Ramos (cell line): ENCODE measurements around the gene HOXA13.

Experiments
- in situ Hi-C: fragments of 300-500 bp; cut with MboI; formaldehyde crosslinking; loops from one replicate; pipeline ENCODE4 v1.14.3; 2022; ENCODE audit warnings: low sequenced_read_pairs; ENCODE audit not compliant: unreplicated experiment

Gene HOXA13

DNA sequence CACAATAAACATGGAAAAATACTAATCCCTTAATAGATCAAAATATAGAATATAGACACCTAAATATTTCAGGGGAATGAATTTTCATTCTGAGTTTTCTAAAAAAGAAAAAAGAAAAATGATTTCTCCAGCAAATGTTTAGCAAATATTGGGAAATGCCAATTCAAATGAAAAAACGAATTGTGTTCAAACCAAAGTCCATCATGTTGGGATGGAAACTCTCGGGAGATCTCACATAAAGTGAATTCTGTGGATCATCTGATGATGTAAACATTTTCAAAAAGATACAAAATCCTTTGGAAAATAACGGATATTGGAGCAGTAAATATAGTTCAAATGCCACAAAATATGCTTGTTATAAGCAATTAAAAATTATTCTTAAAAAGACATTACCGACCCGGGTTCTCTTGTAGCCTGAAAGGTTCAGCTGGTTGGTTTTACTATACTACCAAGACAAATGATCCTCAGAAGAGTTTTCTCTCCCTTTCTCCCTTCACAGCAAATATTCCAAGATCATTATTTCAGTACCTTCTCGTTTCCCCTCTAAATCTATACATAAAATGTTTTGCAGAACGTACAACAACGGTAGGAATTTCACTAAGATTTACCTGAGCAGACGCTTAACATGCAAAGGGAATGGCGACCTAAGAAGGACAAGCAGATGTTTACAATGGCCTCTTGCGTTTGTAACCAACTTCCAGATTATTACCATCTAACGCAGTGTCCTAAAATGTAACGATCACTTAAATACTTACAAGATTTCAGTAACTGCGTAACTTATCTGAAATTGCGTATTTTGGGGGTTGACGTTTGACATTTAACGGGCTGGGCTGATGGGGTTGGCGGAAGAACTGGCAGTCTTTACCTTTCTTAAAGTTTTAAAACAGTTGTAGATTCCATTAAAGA is 2.5 kb downstream of the HOXA13 start:
- in situ Hi-C loops = loop anchor here (10.0 kb wide), 1 partner anchor 897 kb away; no protein-coding TSS in a partner anchor

DNA sequence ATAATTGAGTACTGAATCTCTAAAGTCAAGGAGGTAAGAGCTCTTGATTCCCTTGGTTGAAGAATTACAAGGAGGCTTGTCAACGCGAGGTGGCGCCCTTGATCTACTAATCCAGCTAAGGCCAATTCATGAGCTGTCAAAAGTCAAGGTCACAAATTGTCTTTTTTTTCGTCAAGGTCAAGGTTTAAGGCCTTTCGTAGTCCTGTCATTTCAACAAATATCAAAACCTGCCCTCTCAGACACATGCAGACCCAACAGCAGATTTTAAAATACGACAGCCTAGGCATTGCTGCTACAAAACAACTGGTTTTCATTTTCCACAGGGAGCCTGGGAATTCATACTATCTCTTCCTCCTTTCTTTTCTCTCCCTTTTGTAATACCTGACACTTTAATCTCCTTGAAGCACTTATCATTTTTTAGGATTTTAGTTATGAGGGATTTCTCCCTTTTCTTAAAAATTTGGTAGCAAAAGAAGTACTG is 3.6 kb downstream of the HOXA13 start:
- in situ Hi-C loops = loop anchor here (10.0 kb wide), 1 partner anchor 898 kb away; no protein-coding TSS in a partner anchor

DNA sequence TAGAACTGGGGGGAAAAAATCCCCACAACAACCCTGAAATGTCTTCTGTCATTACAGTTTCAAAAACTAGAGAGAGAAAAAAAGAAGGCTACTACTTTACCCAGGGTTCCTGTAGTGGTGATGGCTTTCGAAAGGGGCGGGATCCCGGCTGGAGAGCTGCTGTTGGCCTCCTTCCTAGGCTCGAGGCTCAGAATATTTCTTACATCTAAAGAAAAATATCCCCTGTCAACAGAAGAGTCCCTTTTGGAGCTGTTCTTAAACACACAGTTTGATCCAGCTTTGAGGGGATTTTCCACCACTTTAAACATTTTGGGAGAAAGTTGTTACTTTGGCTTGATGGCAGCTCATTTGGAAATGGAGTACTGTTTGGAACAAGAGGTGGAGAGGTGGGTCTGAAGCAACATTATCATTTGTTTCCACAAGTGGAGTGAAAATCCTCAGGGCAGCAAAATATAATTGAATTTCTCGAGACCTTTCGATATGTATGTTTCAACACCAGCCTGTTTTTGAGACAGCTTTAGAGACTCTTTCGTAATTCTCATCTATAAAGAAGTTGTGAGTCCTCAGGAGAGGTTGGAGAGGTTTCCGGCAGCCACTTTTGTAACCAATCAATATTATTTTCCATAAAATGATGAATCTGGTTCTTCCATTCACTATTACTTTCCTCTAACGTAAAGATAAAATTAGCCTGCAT is 5.1 kb downstream of the HOXA13 start:
- in situ Hi-C loops = loop anchor here (10.0 kb wide), 1 partner anchor 900 kb away; no protein-coding TSS in a partner anchor

- in situ Hi-C loops = loop anchor here (10.0 kb wide), 1 partner anchor 901 kb away; no protein-coding TSS in a partner anchor
Observed at GRCh38 chr7:27194002-27194352, 5.9 kb downstream of the HOXA13 start.

GRCh38 chr7:27193335-27194001 is 6.4 kb downstream of the HOXA13 start:
- in situ Hi-C loops = loop anchor here (10.0 kb wide), 1 partner anchor 901 kb away; no protein-coding TSS in a partner anchor

- in situ Hi-C loops = loop anchor here (10.0 kb wide), 1 partner anchor 902 kb away; no protein-coding TSS in a partner anchor
Observed at GRCh38 chr7:27192546-27193334, 7.2 kb downstream of the HOXA13 start.

DNA sequence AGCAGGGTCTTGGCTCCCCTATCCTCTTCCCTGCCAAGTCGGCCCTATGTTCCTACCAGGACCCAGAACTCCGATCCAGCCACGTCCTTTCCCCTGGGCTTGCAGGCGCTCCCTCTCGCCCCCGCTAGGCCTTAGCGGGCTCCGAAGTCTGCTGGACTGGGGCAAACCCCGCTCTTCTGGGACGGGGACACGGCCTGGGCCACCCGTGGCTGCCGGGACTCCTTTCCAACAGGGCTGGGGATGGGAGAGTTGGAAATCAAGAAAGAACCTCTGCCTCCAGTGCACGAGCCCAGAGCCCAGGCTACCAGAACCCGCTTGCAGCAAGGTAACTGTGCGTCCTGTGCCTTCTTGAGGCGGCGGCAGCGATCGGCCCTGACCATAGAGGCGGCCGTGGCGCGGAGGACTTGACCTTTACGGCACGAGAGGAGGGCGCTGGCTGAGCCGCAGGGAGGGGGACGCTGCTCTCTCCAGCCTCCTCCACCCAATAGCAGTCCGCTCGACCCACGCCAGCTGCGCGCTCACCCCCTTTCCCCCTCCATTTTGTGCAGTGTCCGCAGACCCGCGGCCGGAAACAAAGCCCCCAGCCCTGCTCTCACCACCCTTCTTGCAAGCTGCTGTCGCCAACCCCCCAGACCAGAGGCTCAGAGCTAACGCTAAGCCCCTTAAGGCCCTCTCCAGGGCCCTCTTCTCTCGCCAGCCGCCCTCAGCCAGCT is 7.9 kb downstream of the HOXA13 start:
- in situ Hi-C loops = loop anchor here (10.0 kb wide), 1 partner anchor 903 kb away; no protein-coding TSS in a partner anchor

DNA sequence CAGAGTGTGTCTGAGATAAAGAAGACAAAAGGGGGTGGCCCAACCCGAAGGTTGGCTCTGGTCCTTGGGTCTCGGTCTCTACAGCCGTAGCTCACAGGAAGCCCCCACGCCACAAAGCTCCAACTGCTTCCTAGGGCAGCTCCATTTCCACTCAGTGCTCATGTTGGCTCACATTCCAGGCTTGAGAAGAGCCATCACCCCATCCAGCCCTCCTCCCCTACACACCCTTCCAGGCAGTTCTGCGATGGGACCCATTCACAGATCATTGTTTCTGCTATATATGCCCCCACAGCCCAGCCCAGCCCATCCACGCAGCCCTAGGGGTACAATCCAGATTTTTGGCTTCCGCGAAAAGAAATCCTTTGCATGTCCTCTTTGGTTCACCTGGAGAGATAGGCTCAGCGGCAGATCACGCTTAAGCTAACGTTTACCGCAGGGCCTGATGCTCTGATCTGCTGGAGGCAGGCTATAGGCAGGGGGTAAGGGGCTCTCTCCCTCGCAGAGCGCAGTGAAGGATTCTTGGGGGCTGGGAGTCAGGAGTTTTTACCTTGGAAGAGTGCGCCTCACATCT is 8.6 kb downstream of the HOXA13 start:
- in situ Hi-C loops = loop anchor here (10.0 kb wide), 1 partner anchor 904 kb away; no protein-coding TSS in a partner anchor

DNA sequence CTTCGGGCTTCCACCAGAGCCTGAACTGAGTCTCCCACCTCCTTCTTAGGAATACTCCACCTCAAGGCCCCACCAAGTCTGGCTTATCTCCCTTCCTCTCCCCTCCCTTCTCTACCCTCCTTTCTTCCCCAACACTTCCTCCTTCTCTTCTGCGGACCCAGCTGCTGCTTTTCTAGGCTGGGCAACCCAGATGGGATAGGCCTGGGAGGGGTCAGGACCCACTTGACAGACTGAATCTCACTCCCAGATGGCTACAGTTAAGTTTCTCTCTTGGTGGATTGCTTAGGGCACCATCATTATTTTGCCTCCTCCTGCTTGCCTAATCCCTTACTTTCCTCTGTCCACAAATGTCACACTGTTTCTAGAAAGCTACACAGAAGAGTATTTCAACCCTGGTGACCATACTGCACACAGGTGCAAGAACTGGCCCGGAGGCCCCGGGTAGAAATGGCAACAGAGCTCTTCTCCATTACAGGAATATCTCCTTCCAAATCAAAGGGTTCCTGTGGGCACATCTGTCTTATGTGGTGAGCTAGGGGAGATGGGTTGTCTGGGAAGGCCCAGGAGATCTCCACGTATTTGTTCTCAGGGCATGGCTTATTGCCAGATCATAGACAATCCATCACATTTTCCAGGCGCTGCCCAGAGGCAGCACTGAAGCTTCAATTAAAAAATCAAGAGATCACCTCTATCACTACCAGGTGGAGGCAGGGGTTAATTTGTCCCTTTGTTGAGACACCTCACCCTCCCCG is 9.7 kb downstream of the HOXA13 start:
- in situ Hi-C loops = loop anchor here (10.0 kb wide), 1 partner anchor 905 kb away; no protein-coding TSS in a partner anchor

- in situ Hi-C loops = no loop called here
Observed at GRCh38 chr7:27189295-27189996, 10.4 kb downstream of the HOXA13 start.

GRCh38 chr7:27188386-27189294 is 11.3 kb downstream of the HOXA13 start:
- in situ Hi-C loops = no loop called here

DNA sequence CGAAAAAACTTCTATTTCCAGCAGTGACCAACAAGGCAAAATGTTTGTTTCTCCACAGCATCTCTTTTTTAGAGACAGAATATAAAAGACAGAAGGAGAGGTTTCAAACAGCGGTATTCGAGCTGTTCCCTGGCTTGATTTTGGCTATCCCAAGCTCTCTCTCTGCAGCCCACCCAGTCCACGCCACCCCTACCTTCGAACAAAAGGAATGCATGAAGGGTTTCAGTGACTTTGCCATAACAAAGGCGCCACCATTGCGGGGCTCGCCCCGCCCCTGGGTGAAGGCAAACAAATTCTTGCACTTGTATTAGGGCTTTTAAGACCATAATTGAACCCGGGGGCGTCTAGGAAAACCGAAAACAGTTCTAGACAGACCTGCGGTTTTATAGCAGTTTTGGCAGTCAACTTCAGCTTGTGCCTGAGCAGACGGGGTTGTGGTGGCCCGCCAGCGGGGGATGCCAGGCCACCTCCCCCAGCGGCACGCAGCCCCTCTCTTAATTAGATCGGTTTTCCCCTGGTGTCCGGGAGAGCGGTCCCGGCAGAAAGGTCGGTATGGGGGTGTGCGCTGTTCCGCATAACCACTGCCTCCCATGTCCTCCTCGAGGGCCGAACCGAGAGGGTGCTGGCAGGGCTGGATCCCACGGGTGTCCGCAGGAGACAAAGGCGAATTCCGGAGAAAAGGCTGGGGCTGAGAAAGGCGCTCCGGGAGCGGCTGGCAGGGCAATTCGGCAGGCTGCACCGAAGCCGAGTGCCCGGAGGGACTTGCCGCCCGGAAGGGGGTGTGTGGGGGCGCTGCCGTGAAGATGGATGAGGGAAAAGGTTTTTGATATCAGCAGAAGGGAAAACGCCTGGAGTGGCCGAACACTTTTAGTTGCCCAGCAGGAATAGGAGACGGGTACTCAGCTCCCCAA is 12.2 kb downstream of the HOXA13 start:
- in situ Hi-C loops = no loop called here

DNA sequence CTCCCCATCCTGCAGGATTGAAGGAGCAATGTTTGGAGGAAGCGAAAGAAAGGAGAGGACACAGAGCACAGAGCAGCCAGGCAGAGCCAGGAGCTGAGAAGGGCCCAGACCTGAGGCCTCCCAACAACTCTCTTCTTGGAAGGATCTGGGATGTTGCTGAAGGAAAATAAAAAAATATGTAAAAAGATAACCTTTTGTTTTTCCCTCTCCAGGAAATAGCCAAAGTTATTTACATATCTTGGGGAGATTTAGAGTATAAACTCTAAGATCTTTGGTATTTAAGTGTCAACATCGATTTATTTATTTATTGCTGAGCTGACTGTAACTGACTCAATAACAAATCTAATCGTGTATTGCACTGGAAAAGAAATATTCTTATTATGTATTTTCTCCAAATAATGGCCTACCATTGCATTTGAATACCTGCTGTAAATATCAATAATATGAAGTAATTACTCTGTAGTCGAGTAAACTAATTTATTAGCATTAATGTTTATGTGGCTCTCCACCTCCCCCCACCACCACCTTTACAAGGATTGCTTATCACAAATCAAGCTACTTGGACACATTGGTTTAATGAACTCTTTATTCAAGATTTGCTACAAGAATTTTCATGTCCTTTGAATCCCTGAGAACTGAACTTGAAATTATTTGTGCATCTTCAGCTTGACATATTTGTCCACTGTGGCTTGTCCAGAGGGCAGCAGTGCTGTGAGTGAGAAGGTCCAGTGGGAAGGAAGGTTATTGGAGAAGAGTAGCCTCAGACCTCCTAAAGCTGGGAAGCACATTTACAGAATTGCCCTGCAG is 13.0 kb downstream of the HOXA13 start:
- in situ Hi-C loops = no loop called here

- in situ Hi-C loops = no loop called here
Observed at GRCh38 chr7:27185854-27186667, 13.8 kb downstream of the HOXA13 start.
